Activated gamma-delta T cell (primary cell): Measurements from ENCODE around the gene ST6GAL2.

Experiments used
- DNase-seq: peaks from one replicate; lab custom pipeline; 2025; lab: John Stamatoyannopoulos, UW

Gene ST6GAL2

GRCh38 chr2:106864051-106864450 is 21.9 kb downstream of the ST6GAL2 start:
- no peak for DNase-seq

- no peak for DNase-seq
These were observed 22.6 kb downstream of the ST6GAL2 start for GRCh38 chr2:106863387-106863786.

DNA sequence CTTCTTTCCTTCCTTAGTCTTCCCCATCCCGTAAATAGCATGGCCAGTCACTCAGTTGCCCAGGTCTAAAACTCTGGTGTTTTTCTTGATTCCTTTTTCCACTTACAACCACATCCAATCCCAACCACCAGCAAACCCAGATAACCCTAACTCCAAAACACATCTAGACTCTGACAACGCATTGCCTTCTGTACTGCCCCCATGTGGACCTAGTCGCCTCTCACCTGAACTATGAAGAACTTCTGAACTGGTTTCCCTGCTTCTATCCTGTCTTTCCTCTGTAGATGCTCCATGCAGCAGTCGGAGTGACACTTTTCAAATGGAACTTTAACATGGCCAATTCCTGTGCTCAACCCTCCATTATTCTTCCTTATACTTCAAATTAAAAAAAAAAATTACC is 26.5 kb downstream of the ST6GAL2 start:
- DNase-seq = no peak

GRCh38 chr2:106858810-106859209 is 27.2 kb downstream of the ST6GAL2 start:
- no peak for DNase-seq

DNA sequence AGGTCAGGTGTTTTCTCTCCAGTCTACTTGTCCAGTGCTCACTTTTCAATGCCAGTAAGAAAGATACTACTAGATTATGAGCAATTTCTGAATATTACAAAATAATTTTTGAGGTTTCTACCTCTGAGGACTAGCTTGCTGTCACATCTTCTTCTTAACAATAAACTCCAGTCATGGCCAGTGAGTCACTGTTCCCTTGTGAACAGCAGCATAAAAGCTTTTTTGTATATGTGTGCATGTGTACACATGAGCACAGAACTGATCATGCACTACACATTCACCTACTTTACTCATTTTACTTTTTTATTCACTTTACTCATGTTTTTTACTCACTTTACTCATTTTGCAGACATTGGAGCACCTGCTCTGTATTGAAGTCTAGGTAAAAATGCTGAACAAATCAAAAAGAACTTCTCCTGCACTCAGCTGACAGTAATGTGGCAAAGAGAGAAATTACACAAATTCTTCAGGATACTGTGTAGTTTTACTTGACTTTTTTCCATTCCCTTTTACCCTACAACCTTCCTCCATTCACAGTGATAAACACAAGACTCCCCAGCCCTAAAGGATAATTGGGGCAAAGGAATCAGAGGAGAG is 28.0 kb downstream of the ST6GAL2 start:
- no peak for DNase-seq

GRCh38 chr2:106853631-106854030 is 32.3 kb downstream of the ST6GAL2 start:
- DNase-seq = no peak

GRCh38 chr2:106851881-106852501 is 34.0 kb downstream of the ST6GAL2 start:
- no peak for DNase-seq

- DNase-seq = no peak
These were observed 34.7 kb downstream of the ST6GAL2 start for GRCh38 chr2:106851087-106851874.

DNA sequence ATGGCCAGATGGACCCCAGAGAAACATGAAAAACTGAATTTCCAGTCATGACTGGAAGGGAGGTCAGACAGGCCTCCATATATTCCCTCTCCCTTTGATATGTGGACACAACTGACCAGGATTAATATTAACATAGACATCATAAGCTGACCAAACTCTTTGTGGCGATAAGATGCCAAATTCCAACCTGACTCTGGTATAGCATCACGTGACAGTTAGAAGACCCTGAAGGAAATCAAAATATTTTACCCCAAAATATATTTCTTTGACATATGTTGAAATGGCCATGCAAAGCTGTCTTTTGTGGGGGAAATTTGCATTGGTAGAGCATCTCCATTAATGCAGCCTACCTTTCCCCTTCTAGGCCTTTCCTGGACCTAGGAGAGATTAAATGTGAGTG is 36.7 kb downstream of the ST6GAL2 start:
- no peak for DNase-seq

- no peak for DNase-seq
These were observed 38.6 kb downstream of the ST6GAL2 start for GRCh38 chr2:106847366-106847765.

DNA sequence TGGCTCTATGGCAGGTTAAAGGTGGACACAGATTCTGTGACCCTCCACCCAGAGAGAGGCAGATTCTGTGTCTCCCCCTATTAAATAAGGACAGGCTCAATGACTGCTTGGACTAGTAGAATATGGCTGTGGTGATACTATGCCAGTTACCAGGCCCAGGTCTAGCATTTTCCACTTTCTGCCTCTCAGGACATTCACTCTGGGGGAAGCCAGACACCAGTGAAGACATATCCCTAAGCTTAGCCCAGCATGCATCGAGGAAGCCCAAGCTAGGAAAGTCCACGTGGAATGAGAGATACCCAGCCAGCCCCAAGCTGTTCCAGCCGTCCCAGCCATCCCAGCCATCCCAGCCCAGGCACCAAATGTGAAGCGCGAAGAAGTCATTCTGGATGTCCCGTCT is 40.3 kb downstream of the ST6GAL2 start:
- no peak for DNase-seq

DNA sequence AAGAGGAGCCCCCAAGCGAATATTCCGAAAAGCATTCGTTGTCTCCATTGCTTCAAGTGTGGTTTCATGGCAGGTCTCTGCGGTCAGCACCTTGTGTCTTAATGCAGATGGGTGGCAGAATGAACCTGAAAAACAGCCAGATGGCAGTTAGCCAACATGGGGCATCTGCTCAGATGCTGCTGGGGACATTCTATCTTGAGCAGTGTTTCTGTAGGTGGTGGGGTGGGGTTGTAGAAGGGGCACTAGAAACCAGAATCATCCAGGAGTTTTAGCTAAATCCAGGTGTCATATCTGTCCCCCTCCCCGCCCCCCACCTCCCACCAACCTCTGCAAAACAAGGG is 42.1 kb downstream of the ST6GAL2 start:
- DNase-seq = no peak

DNA sequence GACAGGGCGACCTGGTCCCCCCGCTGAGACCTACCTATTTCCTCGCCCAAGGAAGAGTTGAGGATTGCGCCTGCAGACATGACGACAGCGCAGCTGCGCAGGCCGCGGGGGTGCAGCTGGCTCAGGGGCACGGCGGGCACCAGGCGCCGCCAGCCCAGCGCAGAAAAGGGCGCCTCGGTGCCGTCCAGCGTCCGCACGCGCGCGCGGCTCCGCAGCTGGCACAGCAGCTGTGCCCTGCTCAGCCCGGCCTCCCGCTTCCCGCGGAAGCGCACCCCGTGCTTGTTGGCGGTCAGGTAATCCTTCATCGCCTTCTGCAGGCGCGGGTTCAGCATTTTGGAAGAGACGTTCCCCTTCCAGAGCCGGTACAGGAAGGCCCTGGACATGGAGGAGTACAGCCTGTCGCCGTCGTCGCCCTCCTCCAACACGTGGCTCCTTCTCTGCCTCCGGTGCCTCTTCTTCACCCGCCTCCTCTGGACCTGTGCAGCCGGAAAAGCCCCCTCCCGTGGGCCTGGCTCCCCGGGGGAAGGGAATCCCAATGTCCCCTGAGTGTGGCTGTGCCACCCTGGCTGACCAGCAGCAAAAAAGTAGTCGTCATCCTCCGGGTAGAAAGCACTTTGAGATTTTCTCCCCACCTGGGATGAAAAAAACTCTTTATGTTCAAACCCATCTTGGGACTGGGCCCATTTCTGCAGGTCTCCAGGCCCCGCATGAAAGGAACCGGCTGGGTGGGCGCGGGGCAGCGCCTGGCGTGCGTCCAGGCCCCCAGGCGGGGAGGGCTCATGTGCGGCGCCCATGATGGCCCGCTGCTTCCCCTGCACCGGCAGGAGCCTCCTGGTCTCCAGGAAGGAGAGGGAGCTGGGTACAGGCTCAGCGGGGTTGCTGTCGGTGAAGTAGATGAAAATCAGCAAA is 42.7 kb downstream of the ST6GAL2 start:
- DNase-seq = no peak

DNA sequence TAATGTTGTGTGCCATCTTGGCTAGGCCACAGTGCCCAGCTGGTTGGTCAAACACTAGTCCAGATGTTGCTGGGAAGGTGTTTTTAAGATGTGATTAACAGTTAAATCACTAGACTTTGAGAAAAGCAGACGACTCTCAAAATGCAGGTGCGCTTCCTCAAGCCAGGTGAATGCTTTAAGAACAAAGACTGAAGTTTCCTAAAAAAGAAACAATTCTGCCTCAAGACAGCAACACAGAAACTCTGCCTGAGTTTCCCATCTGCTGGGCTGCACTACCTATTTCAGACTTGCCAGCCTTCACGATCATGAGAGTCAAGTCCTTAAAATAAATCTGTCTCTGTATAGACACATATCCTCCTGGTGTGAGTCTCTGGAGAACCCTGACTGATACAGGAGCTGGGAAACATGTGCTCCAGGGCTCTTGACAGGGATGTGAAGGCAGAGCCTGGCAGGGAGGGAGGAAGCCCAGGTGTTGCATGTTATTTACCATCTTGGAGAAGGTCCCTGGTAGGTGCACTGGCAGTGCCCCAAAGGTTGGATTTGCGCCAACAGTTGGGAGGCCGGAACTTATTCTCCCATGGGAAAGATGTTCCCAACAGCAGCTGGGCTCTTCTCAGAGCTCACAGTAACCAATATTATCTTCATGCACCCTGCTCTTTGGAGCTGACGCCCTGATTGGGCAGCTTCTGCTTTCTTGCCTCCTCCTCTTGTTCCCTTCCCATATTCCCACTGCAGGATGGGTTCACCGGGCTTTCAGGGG is 43.9 kb downstream of the ST6GAL2 start:
- no peak for DNase-seq

DNA sequence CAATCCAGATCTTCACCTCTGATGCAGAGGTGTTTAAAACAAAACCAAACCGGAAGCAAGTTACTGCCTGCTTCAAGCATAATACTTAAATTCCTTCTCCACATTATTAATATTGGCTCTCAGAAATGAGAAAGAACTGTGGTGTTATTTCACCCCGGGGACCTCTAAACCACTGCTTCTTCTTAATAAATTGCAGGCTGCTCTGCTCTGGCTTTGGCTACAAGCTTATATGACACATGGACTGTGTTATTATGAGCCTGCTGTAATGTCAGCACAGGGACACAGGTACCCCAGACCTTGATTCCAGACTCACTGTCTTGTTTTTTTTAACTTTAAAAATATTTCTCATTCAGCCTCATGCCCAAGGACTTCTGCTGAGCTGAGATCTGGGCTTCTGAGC is 45.1 kb downstream of the ST6GAL2 start:
- no peak for DNase-seq

DNA sequence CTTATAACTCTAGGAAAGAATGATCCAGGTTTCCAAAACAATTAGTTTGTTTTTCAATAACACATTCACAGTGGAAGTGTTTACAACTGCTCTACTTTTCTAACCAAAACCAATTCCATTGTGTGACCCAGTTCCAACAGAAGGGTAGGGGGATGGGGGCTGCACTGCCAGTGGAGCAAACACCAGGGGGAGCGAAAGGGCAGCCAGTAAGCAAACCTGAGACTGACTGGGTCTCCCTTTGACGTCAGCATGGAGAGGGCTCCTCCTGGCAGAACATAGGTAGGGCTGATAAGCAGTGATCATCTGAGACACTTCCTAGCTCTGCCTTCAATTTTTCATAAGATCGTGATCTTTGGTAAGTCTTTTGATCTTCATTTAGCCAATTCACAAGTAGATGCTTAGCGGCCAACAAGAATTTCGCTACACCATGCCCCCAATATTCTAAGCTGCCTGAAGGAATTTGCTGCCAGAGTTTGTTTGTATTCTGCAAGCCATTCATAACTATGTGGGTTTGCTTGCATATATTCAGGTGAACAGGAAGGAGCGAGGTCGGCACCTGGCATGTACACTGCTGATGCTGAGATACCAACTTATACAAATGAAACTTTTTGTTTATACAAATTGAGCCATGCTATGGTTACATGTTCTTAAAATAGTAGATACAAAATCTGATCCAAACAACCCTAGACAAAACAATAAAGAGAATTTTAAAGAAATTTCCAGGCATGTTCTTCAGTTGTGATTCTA is 45.9 kb downstream of the ST6GAL2 start:
- no peak for DNase-seq

DNA sequence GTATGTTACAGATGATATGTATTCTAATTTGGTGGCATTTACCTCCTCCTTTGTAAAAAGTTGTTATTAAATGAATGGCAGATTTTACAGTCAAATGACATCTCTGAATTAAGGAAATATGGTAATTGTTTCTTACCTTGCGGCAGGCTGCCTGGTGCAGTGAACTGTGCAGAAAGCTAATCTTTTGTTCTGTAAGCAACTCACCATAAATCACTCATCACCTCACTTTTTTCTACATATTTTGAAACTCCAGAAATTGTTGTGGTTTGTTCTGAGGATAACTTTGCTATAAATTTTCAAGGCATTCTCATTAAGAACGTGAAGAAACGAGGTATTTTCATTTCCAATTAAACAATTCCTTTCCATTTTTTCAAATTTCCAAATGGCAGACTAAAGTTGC is 52.7 kb downstream of the ST6GAL2 start:
- DNase-seq = no peak

DNA sequence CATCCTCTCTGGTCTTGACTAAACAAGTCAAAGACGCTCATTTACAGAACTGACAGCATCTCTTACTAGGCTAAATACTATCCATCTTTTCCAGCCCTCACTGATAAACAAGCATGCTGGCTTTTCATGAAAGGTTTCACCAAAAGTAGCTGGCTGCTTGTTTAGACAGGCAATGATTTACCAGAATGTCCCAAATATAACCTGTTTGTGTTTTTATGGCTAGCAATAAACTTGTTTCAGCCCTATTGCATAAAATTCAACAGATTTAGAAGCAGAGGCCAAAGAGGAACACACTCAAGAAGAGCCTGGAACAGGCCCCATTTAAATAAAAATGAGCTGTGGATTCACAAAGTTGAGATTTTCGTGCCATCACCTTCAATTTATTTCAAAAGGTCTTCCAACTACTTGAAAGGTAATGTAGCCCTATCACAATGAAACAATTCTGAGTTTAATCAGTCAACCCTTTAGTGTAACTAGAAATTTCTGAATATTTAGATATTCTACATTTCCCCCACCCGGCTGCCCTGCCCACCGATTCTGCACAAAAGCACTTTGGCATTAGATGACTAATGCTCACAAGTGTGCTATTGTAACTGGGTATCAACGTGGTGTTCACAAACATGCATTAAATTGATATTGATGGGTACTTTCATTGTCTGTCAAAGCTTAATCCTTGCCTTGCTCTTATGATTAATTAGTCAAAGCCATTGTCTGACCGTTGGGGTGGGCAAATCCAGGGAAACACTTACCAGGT is 54.0 kb downstream of the ST6GAL2 start:
- no peak for DNase-seq

DNA sequence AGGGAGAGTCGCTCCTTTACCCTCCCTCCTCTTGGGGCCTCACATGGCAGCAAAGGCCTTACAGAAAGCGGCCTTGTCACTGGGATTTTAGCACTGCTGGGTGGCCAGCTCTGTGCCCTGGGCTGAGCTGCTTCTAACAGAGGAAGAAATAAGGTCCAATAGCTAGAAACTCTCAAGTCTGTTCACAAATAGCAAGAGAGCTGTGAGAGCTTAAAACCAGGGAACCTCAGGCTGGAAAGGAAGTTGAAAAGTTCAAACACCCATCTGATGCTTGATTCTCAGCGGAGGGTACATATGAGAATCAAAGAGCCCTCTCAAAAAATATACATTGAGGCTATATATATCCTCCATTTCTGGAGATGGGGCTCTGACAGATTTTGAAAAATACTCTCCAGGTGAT is 54.7 kb downstream of the ST6GAL2 start:
- DNase-seq = no peak

DNA sequence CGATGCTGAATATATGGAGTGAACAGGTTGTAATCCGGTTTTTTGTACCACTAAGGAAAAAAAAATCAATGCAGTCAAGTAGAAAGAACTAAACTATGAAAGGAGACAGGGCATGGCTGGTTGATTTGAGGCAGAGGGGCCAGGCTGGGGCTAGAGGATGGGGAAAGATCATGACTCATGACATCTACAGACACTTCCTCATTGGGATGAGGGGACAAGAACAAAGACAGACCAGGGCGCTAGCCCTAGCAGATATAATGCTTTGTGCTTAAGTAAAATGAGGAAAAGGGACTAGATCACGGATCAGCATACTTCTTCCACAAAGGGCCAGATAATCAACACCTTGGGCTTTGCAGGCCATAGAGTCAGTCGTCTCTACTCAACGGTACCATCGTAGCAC is 55.8 kb downstream of the ST6GAL2 start:
- no peak for DNase-seq
